Thyroid gland (tissue), 4 donors: ENCODE data around the gene KANSL1.

Experiments used
- CTCF ChIP-seq, 6 experiments: fragments of 200-600 bp in 3 of 6; fragments of 450-650 bp in 3 of 6; sonication (generic) in 3 of 6; IDR thresholded peaks; one replicate each; pipeline ENCODE4 v1.5.1; 2016 to 2019; ENCODE audit warnings: antibody characterized with exemption in 6 of 6, mild to moderate bottlenecking in 2 of 6, inconsistent platforms in 1 of 6, moderate library complexity in 1 of 6
- POLR2A ChIP-seq, 2 donors: fragments of 450-650 bp; IDR thresholded peaks; one replicate each; pipeline ENCODE4 v1.6.1; 2017; ENCODE audit warnings: antibody characterized with exemption in 2 of 2, mild to moderate bottlenecking in 2 of 2, moderate library complexity in 1 of 2

- TF ChIP-seq CTCF (IDR thresholded peaks at IDR 0.05) (no peak), POLR2A (IDR thresholded peaks at IDR 0.05) (no peak)
These were observed 210.2 kb downstream of the KANSL1 start for GRCh38 chr17:45982791-45983613.
